NT2/D1 (cell line): ENCODE measurements around the gene TUBGCP6.

Source experiments
- SUZ12 ChIP-seq: IDR thresholded peaks from 2 replicates; pipeline ENCODE4 v1.6.1; 2011; ENCODE audit not compliant: insufficient read length, insufficient read depth; ENCODE audit errors: extremely low read depth
- YY1 ChIP-seq: IDR thresholded peaks from 2 replicates; pipeline ENCODE4 v1.6.1; 2011; ENCODE audit not compliant: insufficient read length, insufficient read depth
- ZNF274 ChIP-seq: IDR thresholded peaks from 2 replicates; pipeline ENCODE4 v1.6.1; 2011; ENCODE audit warnings: mild to moderate bottlenecking, low read depth, low read length

GRCh38 chr22:50232481-50233151 lies 12.2 kb downstream of the TUBGCP6 start:
- TF ChIP-seq YY1 (no peak), ZNF274 (no peak), SUZ12 (no peak)
